HG02938 (cell line): Measurements from ENCODE around the gene DLG1.
"Not testable (repeated sequence)": the region's sequence is repeated elsewhere in the genome, so short reads cannot be mapped to it uniquely, and the experiment has no call there.

Experiments used
- ATAC-seq: cut with Tn5 transposase; IDR thresholded peaks from one replicate; pipeline ENCODE4 v1.9.1; 2021; ENCODE audit warnings: mild to moderate bottlenecking, moderate library complexity; ENCODE audit not compliant: unreplicated experiment

The DLG1 gene

GRCh38 chr3:197038679-197039462, 259.5 kb downstream of the DLG1 start:
- ATAC-seq, result no peak

- ATAC-seq, result no peak
Measured at GRCh38 chr3:197035577-197035976, 262.8 kb downstream of the DLG1 start.

GRCh38 chr3:197034778-197035177, 263.6 kb downstream of the DLG1 start:
- ATAC-seq, result not testable (repeated sequence)

- ATAC-seq, result not testable (repeated sequence)
Measured at GRCh38 chr3:197033764-197034163, 264.6 kb downstream of the DLG1 start.

- ATAC-seq, result no peak
Measured at GRCh38 chr3:197031315-197032285, 266.8 kb downstream of the DLG1 start.

- no peak for ATAC-seq
Measured at GRCh38 chr3:197030379-197031314, 267.8 kb downstream of the DLG1 start.

- peak; percentile 69 for ATAC-seq
Measured at GRCh38 chr3:197029511-197030167, 268.8 kb downstream of the DLG1 start, which contains the start of gene MELTF. Gene MELTF (minus strand): TSS chr3:197029817. CDS start chr3:197029702, 115 bp downstream.

- peak; percentile 6 for ATAC-seq
Measured at GRCh38 chr3:197028728-197029510, 269.5 kb downstream of the DLG1 start.

- no peak for ATAC-seq
Measured at GRCh38 chr3:197027896-197028727, 270.3 kb downstream of the DLG1 start.

- no peak for ATAC-seq
Measured at GRCh38 chr3:197027151-197027895, 271.1 kb downstream of the DLG1 start.

- ATAC-seq, result no peak
Measured at GRCh38 chr3:197026481-197026866, 271.9 kb downstream of the DLG1 start.

GRCh38 chr3:197025736-197026480, 272.5 kb downstream of the DLG1 start:
- ATAC-seq, result no peak

GRCh38 chr3:197024881-197025735, 273.3 kb downstream of the DLG1 start:
- ATAC-seq, result no peak

GRCh38 chr3:197023998-197024651, 274.3 kb downstream of the DLG1 start:
- ATAC-seq, result no peak

GRCh38 chr3:197023241-197023997, 275.0 kb downstream of the DLG1 start:
- peak; percentile 62 for ATAC-seq
